OCI-LY7 (cell line): ENCODE measurements around the gene CPSF7. TPM values are rescaled to one million over a fixed set of nuclear protein-coding genes. Genes with fewer than 3 reads are reported as not detected.

ENCODE experiments used
- BruUV-seq: library from RNA; stranded (reverse); fragments of 400-500 nt; replicated peaks from 2 replicates; lab custom pipeline; 2021; lab: Mats Ljungman, UMichigan
- CTCF ChIA-PET: fragments of 300-600 bp; sonication (Branson Sonifier 250); formaldehyde crosslinking; loops from one replicate; lab custom pipeline; 2022; ENCODE audit warnings: antibody characterized with exemption; ENCODE audit not compliant: unreplicated experiment; lab: Charles Lee
- POLR2A ChIA-PET: fragments of 300-600 bp; sonication (Branson Sonifier 250); formaldehyde crosslinking; loops from one replicate; lab custom pipeline; 2022; ENCODE audit warnings: antibody characterized with exemption; lab: Charles Lee
- DNase-seq: peaks from one replicate; pipeline ENCODE4 v3.0.0-alpha.2; 2015; ENCODE audit warnings: low spot score
- H2AFZ ChIP-seq: fragments of 200-600 bp; sonication (generic), shearing (Covaris generic); 2 replicates; pipeline ENCODE4 v1.6.1; 2014; ENCODE audit warnings: mild to moderate bottlenecking, antibody characterized with exemption, low read length, moderate library complexity
- H3K27ac ChIP-seq: fragments of 200-600 bp; sonication (generic); 2 replicates; pipeline ENCODE4 v1.5.1; 2014; ENCODE audit warnings: mixed run types, low read depth, mild to moderate bottlenecking, moderate library complexity, low read length, inconsistent platforms; ENCODE audit not compliant: poor library complexity, severe bottlenecking
- H3K36me3 ChIP-seq: fragments of 200-600 bp; sonication (generic); 2 replicates; pipeline ENCODE4 v1.6.1; 2014; ENCODE audit warnings: mild to moderate bottlenecking, antibody characterized with exemption, low read length, moderate library complexity, mixed read lengths; ENCODE audit not compliant: insufficient read depth
- H3K4me1 ChIP-seq: fragments of 200-600 bp; sonication (generic); 2 replicates; pipeline ENCODE4 v1.5.1; 2014; ENCODE audit warnings: mild to moderate bottlenecking, low read length; ENCODE audit not compliant: insufficient read depth, poor library complexity, severe bottlenecking
- H3K4me2 ChIP-seq: fragments of 200-600 bp; sonication (generic); 2 replicates; pipeline ENCODE4 v1.6.1; 2014; ENCODE audit warnings: mild to moderate bottlenecking, low read length
- H3K4me3 ChIP-seq: fragments of 200-600 bp; sonication (generic); 2 replicates; pipeline ENCODE4 v1.5.1; 2014; ENCODE audit warnings: mild to moderate bottlenecking, low read depth, low read length; ENCODE audit not compliant: poor library complexity, severe bottlenecking
- H3K79me2 ChIP-seq: fragments of 200-600 bp; sonication (generic); 2 replicates; pipeline ENCODE4 v1.6.1; 2016; ENCODE audit warnings: low read depth, mild to moderate bottlenecking, low read length, moderate library complexity, mixed read lengths; ENCODE audit not compliant: insufficient read depth
- H3K9me2 ChIP-seq: fragments of 200-600 bp; sonication (generic); 2 replicates; pipeline ENCODE4 v1.6.1; 2016; ENCODE audit warnings: mild to moderate bottlenecking, low read length, mixed read lengths; ENCODE audit not compliant: insufficient read depth
- H3K9me3 ChIP-seq: fragments of 200-600 bp; sonication (generic); 2 replicates; pipeline ENCODE4 v1.6.1; 2014; ENCODE audit warnings: mild to moderate bottlenecking, mixed run types, low read length, mixed read lengths
- H4K20me1 ChIP-seq: fragments of 200-600 bp; sonication (generic); 2 replicates; pipeline ENCODE4 v1.6.1; 2014; ENCODE audit warnings: mild to moderate bottlenecking, antibody characterized with exemption, low read length, moderate library complexity, mixed read lengths; ENCODE audit not compliant: insufficient read depth
- CTCF ChIP-seq: fragments of 200-600 bp; sonication (generic); conservative IDR thresholded peaks from 2 replicates; pipeline ENCODE4 v1.5.1; 2014; ENCODE audit warnings: mild to moderate bottlenecking, antibody characterized with exemption, low read length, moderate library complexity, mixed read lengths
- EZH2phosphoT487 ChIP-seq: fragments of 200-600 bp; sonication (generic); IDR thresholded peaks from 2 replicates; pipeline ENCODE4 v1.6.1; 2018; ENCODE audit warnings: low read depth, borderline replicate concordance, mild to moderate bottlenecking, mixed run types, antibody characterized with exemption, low read length, moderate library complexity, mixed read lengths
- intact Hi-C: fragments of 100-400 bp; cut with micrococcal nuclease; formaldehyde crosslinking; loops from one replicate; pipeline ENCODE4 v1.10.0; 2022; ENCODE audit not compliant: unreplicated experiment
- total RNA-seq, 2 experiments: library from RNA; depleted of rRNA in 1 of 2; stranded (reverse); fragments of >200 nt in 1 of 2; shearing (Covaris generic) in 1 of 2; gene quantifications; 2 replicates each; pipeline ENCODE4 v1.2.3, GENCODE V29; 2014 to 2022

CPSF7 gene
- total RNA-seq, 2 experiments from 2014 or later: 69.4 to 128 TPM

- H3K9me2 ChIP-seq: no peaks in the 10 kb centered on the region
- peak overlapping the region; percentile 86 for H3K4me3 ChIP-seq
- peak overlapping the region; percentile 85 for H3K4me2 ChIP-seq
- no peak for DNase-seq
- intact Hi-C loops: no loop called here
- POLR2A ChIA-PET: interaction anchor here (1.0 to 4.7 kb wide), 4 partner anchors 10 to 24 kb away, joined by 3 to 80 read pairs (median 4); partner anchors contain the start of genes DDB1 and TKFC
- H2AFZ ChIP-seq: no peak overlapping the region
- TF ChIP-seq EZH2phosphoT487 (no peak), CTCF (no peak)
- H4K20me1 ChIP-seq: no peaks in the 10 kb centered on the region
- no peaks in the 10 kb centered on the region for H3K9me3 ChIP-seq
- CTCF ChIA-PET: interaction anchor here (1.5 to 1.6 kb wide), 2 partner anchors 23 to 26 kb away, joined by 5 read pairs; no protein-coding TSS in a partner anchor
- H3K4me1 ChIP-seq: peaks cover 61% of the 10 kb centered on the region
- no TSS peak for BruUV-seq
- H3K79me2 ChIP-seq: peaks cover 49% of the 10 kb centered on the region
- peak overlapping the region; percentile 69 for H3K27ac ChIP-seq
- peaks cover 23% of the 10 kb centered on the region for H3K36me3 ChIP-seq
These were observed 70.3 kb downstream of the CPSF7 start for GRCh38 chr11:61359516-61359915.

- CTCF ChIA-PET: interaction anchor here (1.2 to 1.6 kb wide), 2 partner anchors 23 to 27 kb away, joined by 3 to 5 read pairs; no protein-coding TSS in a partner anchor
- no peak overlapping the region for H2AFZ ChIP-seq
- no peak for DNase-seq
- H3K36me3 ChIP-seq: peaks cover 23% of the 10 kb centered on the region
- peaks cover 66% of the 10 kb centered on the region for H3K4me1 ChIP-seq
- no peaks in the 10 kb centered on the region for H4K20me1 ChIP-seq
- peak overlapping the region; percentile 85; the same call in 1 of the 2 replicates for H3K4me2 ChIP-seq
- peak overlapping the region; percentile 3 for H3K27ac ChIP-seq
- POLR2A ChIA-PET: interaction anchor here (0.7 to 2.1 kb wide), 4 partner anchors 16 to 27 kb away, joined by 3 to 9 read pairs (median 4); no protein-coding TSS in a partner anchor
- no peaks in the 10 kb centered on the region for H3K9me2 ChIP-seq
- no peak overlapping the region for H3K4me3 ChIP-seq
- intact Hi-C loops: no loop called here
- no peaks in the 10 kb centered on the region for H3K9me3 ChIP-seq
- TF ChIP-seq CTCF (no peak), EZH2phosphoT487 (no peak)
- H3K79me2 ChIP-seq: peaks cover 40% of the 10 kb centered on the region
- no TSS peak for BruUV-seq
These were observed 71.2 kb downstream of the CPSF7 start for GRCh38 chr11:61358566-61358965.

DNA sequence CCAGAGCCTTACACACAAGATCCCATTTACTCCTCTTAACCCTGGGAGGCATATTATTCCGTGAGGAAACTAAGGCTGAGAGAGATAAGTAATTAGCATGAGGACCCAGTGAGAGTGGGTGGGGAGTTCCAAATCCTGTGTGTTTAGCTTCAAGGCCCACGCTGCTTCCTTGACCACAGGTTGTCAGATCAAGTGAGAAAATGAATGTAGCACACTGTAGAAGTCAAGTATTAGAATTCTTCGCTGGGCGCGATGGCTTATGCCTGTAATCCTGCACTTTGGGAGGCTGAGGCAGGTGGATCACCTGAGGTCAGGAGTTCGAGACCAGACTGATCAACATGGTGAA, 71.9 kb downstream of the CPSF7 start:
- peaks cover 33% of the 10 kb centered on the region for H3K79me2 ChIP-seq
- no peaks in the 10 kb centered on the region for H3K9me2 ChIP-seq
- H3K9me3 ChIP-seq: no peaks in the 10 kb centered on the region
- ChIA-PET CTCF (interaction anchor here (1.2 kb wide), 1 partner anchor 22 kb away, joined by 3 read pairs; no protein-coding TSS in a partner anchor), POLR2A (interaction anchor here (0.7 to 3.4 kb wide), 7 partner anchors 8 to 27 kb away, joined by 3 to 23 read pairs (median 6); no protein-coding TSS in a partner anchor)
- H3K4me2 ChIP-seq: peak overlapping the region; percentile 82
- DNase-seq: no peak
- peak overlapping the region; percentile 9; the same call in 1 of the 2 replicates for H2AFZ ChIP-seq
- H3K36me3 ChIP-seq: peaks cover 24% of the 10 kb centered on the region
- H3K4me3 ChIP-seq: peak overlapping the region; percentile 55
- H3K4me1 ChIP-seq: peaks cover 63% of the 10 kb centered on the region
- intact Hi-C loops: loop anchor here (1.0 kb wide), 2 partner anchors 22 to 197 kb away; partner anchors contain the start of gene VPS37C
- TF ChIP-seq EZH2phosphoT487 (no peak), CTCF (no peak)
- peak overlapping the region; percentile 94 for H3K27ac ChIP-seq
- H4K20me1 ChIP-seq: no peaks in the 10 kb centered on the region
- BruUV-seq: no TSS peak
